HG03108 (cell line): ENCODE data around the gene PTPN2.
"Not testable (repeated sequence)": the region's sequence is repeated elsewhere in the genome, so short reads cannot be mapped to it uniquely, and the experiment has no call there.

ENCODE experiments used
- ATAC-seq: cut with Tn5 transposase; IDR thresholded peaks from one replicate; pipeline ENCODE4 v1.9.1; 2021; ENCODE audit warnings: moderate library complexity; ENCODE audit not compliant: unreplicated experiment

The PTPN2 gene

GRCh38 chr18:12776821-12777471 is 107.1 kb downstream of the PTPN2 start:
- no peak for ATAC-seq

DNA sequence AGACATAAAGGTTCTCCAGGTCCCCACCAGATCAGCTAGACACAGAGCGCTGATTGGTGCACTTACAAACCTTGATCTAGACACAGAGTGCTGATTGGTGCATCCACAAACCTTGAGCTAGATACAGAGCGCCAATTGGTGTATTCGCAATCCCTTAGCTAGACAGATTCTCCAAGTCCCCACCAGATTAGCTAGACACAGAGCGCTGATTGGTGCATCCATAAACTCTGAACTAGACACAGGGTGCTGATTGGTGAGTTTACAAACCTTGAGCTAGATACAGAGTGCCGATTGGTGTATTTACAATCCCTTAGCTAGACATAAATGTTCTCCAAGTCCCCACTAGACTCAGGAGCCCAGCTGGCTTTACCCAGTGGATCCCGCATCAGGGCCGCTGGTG is 107.6 kb downstream of the PTPN2 start:
- ATAC-seq: not testable (repeated sequence)

GRCh38 chr18:12774982-12775381 is 109.1 kb downstream of the PTPN2 start:
- ATAC-seq: no peak

- ATAC-seq: no peak
These were observed 110.7 kb downstream of the PTPN2 start for GRCh38 chr18:12773369-12773768.

- no peak for ATAC-seq
These were observed 111.9 kb downstream of the PTPN2 start for GRCh38 chr18:12772111-12772510.

- no peak for ATAC-seq
These were observed 113.4 kb downstream of the PTPN2 start for GRCh38 chr18:12770469-12771219.

DNA sequence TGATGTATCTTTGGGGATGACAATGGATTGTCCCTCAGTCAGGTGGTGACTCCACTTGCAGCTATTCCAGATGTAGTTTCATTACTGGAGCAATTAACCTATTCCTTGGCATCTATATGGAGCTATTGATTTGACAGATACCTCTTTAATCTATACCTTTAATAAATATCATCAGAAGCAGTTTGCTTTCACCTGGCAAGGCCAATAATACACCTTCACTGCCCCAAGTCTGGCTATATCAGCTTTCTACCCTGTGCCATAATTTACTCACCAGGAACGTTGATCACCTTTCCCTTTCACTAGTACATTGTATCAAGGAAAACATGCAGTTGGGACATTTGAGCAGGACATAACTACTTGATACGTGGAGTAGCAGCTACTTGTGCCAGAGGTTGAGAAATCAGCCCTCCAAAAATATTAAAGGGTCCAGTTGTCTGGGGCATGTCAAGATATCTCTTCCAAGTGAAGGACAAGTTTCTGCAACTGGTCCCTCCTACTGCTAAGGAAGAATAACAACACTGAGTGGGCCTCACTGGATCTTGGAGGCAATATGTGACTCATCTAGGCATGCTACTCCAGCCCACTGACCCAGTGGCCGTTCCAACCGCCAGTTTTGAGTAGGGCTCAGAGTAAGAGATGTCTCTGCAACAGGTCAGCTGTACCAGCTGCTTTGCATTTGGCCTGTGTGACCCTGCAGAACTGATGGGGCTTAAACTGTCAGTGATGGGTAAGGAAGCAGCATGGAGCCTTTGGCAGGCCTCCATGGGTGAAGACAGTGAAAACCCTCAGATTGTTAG is 114.2 kb downstream of the PTPN2 start:
- no peak for ATAC-seq

- no peak for ATAC-seq
These were observed 114.9 kb downstream of the PTPN2 start for GRCh38 chr18:12769136-12769535.

GRCh38 chr18:12768625-12769024 is 115.4 kb downstream of the PTPN2 start:
- ATAC-seq: no peak

DNA sequence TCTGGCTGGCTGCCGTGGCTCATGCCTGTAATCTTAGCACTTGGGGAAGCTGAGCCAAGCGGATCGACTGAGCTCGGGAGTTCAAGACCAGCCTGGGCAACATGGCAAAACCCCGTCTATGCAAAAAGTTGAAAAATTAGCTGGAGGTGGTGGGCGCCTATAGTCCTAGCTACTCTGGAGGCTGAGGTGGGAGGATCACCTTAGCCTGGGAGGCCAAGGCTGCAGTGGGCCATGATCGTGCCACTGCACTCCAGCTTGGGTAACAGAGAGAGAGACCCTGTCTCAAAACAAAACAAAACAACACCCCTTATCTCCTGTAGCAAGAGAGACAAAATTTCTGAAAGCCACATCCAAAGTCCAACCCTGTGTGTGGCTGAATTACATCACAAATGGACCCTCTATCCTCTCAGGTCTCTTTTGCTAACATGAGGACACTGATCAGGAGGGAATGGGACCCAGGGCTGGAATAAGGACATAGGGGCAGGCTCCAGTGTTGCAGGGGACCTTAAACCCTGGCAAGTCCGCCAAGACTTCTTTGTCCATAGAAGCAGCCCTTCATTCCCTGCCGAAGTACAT is 116.4 kb downstream of the PTPN2 start:
- no peak for ATAC-seq

GRCh38 chr18:12766986-12767433 is 117.0 kb downstream of the PTPN2 start:
- no peak for ATAC-seq

GRCh38 chr18:12765586-12765985 is 118.5 kb downstream of the PTPN2 start:
- no peak for ATAC-seq

DNA sequence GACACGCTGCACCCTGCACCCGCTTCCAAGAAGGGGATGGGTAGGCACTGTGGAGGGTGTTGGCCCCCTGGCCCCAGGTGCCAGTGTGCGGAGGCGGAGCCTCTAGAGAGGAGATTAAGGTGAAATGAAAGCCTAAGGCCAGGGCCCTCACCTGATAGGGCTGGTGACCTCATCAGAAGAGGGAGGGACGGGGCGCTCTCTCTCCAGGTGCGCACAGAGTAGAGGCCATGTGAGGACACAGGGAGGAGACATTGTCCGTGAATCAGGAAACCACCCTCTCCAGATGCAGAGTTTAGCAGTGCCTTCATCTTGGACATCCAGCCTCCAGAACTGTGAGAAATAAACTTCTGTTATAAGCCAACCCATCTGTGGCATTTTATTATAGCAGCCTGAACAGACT is 118.9 kb downstream of the PTPN2 start:
- ATAC-seq: no peak

GRCh38 chr18:12758566-12758965 is 125.5 kb downstream of the PTPN2 start:
- ATAC-seq: not testable (repeated sequence)

DNA sequence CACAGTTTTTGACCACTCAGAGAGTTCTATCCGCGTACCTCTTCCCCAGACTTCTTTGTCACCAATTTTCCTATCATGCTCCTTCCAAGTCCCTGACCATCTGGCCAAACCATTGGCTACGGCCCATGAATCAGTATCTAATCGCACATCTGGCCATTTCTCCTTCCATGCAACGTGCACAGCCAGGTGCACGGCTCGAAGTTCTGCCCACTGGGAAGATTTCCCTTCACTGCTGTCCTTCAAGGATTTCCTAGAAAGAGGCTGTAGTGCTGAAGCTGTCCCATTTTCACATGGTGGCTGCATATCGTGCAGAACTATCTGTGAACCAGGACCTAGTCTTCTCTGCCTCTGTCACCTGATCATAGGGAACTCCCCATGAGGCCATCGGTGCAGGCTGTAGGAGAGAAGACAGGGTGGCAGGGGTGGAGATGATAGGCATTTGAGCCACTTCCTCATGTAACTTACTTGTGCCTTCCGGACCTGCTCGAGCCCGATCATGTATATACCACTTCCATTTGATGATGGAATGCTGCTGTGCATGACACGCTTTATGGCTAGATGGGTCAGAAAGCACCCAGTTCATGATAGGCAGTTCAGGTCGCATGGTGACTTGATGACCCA is 127.3 kb downstream of the PTPN2 start:
- not testable (repeated sequence) for ATAC-seq

DNA sequence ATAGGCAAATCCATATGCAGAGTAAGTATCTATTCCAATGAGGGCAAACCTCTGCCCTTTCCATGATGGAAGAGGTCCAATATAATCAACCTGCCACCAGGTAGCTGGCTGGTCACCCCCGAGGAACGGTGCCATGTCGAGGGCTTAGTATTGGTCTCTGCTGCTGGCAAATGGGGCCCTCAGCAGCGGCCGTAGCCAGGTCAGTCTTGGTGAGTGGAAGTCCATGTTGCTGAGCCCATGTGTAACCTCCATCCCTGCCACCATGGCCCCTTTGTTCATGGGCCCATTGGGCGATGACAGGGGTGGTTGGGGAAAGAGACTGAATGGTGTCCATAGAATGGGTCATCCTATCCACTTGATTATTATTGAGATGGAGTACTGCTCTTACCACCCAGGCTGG is 128.4 kb downstream of the PTPN2 start:
- not testable (repeated sequence) for ATAC-seq

DNA sequence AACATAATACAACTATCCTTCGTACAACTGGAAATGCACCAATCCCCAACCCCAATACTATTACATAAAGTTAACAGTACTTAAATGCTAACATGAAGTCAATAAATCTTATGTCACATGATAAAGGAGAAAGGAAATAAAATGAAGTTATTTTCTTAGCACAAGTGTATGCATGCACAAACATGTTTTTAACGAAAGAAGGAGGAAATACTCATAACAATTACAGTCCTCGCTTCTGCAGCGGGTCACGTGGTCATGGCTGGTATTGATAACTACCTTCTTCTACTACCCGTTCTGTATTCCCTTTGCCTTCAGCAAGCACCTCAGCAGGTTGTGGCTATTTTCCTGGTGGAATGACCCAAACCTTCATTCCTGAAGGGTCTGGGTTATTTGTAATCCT is 129.5 kb downstream of the PTPN2 start:
- no peak for ATAC-seq

GRCh38 chr18:12751891-12752290 is 132.1 kb downstream of the PTPN2 start:
- no peak for ATAC-seq

GRCh38 chr18:12751503-12751884 is 132.5 kb downstream of the PTPN2 start:
- no peak for ATAC-seq

DNA sequence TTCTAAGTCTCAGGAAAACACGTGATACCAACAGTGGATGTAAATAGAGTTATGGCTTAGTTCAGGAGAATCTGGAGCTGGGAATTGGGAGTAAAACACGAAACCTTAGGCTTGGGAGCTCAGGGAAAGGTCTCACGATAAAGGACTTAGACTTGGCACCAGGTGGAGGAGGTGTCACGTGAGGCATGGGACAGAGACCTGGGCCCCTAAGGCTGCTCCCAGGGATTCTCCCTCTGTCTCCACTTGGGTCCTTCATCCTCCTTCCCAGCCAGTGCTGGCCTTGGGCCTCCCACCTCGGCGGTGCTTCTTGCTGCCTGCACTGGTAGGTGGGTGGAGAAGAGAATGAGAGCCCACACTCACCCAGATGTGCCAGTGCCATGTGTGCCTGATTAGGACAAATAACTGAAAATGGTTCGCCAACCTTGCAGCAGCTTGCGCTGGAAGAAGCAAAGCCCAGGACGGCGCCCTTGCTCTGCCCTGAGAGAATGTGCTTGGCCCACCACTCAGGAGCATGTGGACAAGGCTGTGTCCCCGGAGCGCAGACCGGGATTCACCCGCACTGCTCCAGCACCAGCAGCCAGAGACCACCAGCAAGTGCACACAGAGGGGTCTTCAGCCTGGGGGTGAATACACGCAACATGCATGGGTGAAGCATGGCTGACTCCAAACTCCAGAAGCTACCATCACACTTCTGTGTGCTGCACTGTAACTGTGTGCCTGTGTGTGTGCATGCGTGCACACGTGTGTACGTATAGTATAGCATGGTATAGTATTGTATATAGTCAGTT is 133.1 kb downstream of the PTPN2 start:
- no peak for ATAC-seq
